Ramos (cell line): Measurements from ENCODE around the gene HLTF.

Experiments used
- in situ Hi-C: fragments of 300-500 bp; cut with MboI; formaldehyde crosslinking; loops from one replicate; pipeline ENCODE4 v1.14.3; 2022; ENCODE audit warnings: low sequenced_read_pairs; ENCODE audit not compliant: unreplicated experiment

The HLTF gene

GRCh38 chr3:149020196-149020838 is 66.0 kb downstream of the HLTF start:
- in situ Hi-C loops = no loop called here

GRCh38 chr3:149019580-149019979 is 66.8 kb downstream of the HLTF start:
- in situ Hi-C loops = no loop called here

- in situ Hi-C loops = no loop called here
These were observed 68.1 kb downstream of the HLTF start for GRCh38 chr3:149018247-149018646.

DNA sequence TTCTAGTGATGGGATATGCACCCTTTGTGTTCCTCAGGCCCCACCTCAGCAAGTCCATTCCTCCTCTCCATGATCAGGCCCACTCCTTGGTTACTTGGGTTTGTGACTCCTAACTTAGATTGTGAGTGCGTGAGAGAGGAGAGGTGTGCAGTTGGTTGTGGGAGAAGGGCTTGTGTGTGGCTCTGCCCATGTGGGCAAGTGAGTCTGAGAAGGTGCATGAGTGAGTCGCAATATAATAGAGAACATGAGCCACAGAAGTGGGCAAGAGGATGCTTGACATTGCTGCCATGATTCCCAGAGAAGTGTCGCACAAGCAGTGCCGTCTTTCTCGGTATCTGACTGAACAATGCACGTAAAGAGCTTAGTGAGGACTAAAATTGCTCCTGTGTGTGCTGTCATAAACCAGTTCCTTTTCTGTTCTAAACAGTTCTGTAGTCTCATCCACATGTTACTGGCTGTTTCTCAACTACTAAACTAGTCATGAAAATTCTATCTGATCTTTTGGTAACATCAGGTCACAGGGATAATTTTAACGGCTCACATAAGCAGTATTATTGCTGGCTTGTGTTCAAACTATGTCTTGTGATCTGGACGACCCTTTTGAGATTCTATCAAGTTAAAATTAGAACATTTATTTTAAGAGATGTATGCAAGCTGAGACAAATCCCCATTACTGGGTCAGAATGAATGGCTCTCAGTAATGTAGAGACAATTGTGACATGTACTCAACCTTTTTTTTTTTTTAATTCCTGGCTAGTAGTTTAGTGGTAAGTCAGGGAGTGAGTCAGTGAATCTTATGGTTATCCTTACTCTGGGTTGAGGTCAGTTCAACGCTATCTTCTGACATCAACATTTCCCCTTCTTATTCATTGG is 69.4 kb downstream of the HLTF start:
- in situ Hi-C loops = no loop called here

DNA sequence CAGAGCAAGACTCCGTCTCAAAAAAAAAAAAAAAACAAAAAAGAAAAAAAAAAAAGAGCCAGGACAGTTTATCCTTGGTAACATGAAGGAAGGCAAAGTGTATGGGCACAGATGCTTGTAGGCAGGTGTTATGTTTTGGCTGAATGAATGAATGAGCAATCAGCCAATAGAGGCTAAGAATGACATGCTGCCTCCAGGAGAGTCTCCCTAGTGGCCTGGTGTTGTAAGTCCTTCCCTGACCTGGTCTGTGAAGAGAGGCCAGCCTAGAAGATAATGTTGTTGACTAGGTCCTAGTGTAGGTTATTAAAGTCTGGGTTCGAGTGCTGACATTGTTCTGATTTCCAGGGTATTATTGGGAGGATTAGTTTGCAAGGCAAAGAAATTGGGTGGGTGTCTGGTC is 70.1 kb downstream of the HLTF start:
- in situ Hi-C loops = no loop called here

DNA sequence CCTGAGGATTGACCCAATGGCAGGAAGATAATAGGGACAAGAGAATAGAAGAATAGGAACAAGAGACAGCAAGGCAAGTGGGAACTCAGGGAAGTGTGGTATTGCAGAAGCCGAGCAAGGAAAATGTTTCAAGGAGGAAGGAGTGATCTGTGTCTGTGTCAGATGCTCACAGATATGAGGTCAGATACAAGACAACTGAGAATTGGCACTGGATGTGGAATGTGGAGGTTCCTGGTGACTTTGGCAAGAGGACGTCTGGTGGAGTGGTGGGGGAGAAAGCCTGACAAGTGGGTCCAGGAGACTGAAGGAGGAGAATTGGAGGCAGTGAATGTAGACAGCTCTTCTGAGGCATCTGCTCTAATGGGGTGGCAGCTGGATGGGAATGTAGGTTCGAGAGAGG is 70.9 kb downstream of the HLTF start:
- in situ Hi-C loops = no loop called here

DNA sequence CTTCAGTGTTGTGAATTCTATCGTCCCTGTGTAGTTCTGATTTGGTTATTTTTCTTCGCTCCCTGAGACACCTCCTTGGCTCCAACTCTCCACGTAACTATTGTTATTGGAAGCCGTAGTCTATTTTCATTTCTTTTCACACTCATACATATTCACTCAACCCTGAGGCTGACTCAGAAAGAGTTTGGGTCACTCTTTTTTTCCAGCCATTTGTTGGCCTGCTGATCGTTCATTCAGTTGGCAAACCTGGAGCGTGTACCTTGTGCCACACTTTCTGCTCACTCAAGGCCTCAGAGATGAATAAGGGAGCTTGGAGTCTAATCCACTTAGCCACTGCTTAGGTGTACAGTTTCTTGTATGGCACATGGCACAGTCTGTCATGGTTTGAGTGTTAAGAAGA is 72.6 kb downstream of the HLTF start:
- in situ Hi-C loops = no loop called here

DNA sequence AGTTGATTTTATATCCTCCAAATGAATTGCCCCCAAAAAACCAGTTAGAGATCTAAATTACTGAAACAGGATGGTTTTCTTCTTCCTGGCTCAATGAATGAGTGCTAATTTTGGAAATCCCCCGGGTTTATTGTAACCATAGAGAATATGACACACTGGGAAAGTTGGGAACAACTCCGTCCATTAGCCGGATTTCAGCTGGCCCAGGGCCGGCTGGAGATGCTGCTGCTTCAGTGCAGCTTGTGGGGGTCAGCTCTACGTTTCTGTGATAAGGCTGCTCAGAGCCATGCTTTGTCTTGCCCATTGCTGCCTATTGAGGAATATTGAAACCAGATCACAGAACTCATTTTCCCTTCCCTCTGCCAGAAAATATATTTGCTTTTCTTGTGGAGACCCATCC is 74.7 kb downstream of the HLTF start:
- in situ Hi-C loops = no loop called here

DNA sequence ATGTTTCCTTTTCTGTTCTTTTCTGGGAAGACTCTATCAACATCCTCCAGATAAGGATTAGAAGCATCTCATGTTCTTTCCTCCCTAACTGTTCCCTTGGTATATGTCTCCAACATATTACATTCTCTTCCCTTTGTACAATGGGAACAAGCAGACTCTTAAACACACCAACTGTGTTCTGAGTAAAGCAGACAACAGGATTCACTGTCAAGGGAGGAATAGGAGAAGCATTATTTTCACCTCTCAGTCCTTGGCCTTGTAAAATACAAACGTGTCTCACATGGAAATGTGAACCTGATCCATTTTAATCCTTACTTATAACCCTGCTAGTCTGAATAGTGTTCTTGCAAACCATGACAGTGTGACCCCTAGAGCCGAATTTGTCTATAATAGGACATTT is 75.4 kb downstream of the HLTF start:
- in situ Hi-C loops = no loop called here

GRCh38 chr3:149010504-149010951 is 75.8 kb downstream of the HLTF start:
- in situ Hi-C loops = no loop called here

DNA sequence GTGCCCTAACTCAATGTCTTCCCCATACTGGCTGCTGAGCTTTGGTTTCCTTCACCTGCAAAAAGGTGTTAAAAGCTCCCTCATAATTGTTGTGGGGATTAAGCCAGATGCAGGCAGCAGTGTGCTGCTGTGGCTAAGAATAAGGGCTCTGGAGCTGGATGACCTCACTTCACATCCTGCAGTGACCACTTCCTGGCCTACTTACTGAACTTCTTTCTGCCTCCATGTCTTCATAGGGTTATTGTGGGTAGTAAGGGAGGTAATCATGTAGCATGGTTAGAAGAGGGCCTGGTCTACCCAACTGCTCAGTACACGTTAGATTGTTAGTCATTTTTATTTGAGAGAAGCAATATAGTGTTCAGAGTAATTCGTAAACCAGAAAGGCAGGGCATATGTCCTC is 76.6 kb downstream of the HLTF start:
- in situ Hi-C loops = no loop called here

GRCh38 chr3:149007567-149008257 is 78.6 kb downstream of the HLTF start:
- in situ Hi-C loops = no loop called here

DNA sequence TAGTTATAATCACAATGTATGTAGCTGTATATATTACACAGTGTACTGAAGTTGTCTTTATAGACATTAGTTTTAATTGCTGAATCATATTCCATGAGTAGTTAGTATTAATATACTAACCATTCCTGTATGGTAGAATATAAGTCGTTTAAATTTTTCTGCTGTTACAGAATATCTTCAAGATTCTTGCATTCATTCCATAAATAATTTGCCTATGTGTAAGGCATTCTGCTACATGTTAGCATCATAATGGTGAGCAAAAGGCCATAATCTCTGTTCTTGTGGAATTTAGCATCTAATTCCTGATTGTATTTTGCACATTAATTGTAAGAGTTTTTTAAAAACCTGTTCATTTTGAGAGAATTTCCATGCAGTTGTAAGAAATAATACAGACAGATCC is 80.9 kb downstream of the HLTF start:
- in situ Hi-C loops = no loop called here

DNA sequence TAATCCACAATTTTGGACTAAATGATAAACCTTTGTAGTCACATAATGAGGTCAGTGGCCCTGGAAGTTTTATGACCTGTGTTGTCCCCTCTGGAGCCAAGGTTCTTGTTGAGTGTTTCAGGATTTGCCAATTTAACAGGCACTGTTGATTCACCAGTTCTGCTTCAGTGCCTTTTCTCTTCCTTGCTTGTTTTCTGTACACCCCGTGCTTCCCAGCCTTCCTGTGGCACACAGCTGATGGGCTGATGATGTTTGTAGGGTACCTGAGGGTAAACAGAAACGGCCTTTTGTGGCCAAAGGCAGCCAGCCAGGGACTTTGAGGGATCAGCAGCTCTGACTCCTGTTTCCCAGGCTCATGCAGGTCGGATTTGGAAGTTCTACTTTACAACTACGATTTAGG is 81.7 kb downstream of the HLTF start:
- in situ Hi-C loops = no loop called here

DNA sequence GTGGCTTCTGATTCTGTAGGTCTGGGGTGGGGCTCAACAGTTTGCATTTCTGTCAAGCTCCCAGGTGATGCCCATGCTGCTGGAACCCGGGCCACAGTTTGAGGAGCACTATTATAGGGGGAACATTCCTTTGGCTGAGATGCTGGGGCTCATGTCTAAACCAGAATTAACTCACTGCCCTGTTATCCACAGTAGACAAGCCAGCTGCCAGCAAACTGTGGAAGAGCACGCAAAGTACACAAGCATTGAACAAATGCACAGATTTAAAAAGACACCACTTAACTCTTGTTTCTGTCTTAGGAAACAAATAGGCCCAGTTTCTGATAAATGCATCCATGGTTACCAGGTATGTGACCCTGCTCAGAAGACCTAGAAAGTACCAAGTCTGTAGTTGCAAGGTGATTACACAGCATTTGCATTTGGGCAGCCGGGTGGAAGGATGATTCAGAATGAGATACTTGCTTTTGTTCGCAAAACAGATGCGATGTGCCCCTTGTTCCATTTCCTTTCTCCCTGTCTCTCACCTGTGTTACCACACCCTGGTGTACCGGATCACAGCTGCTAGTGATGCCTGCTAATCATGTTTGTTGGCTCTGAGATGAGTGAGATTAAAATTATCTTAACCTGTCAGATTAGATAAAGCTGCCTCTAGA is 82.6 kb downstream of the HLTF start:
- in situ Hi-C loops = no loop called here

DNA sequence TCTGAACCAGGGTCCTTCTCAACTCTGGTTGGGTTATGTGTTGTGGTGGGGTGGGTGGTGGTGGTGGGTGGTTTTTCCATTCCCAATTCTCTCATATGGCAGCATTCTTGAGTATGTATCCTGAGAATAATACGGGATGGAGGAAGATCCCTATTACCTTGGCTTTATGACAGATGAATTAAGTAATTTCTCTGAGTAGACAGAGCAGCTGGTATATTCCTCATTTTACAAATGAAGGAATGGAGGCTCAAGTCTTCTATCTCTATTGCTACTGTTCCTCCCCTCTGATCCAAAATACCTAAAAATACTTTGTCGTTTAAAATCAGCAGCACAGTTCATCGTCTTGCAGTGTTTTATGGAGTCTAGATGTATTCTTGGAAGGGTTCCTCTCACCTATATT is 84.6 kb downstream of the HLTF start:
- in situ Hi-C loops = no loop called here

DNA sequence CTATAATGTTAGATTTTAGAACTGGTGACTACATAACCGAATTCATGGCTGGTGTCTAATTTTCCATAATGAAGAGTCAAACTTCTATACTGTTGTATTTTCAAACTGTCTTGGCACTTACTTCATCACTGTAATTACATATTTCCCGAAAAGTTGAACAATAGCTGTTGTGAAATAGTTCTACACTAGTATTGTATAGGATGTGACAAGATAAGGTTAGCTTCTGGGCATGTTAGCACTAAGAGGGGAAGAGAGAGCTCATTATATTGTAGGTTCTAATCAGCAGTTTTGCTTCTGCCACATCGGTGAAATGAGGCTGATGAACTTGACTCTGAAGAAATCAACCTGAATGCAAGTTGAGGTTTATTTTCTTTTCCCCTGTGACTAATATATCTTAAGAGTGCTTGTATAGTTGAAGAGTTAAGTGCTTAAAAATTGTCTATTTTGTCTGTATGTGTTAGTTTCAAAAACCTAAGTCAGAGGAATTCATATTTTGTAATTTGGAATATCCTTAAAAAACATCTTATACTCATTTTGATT is 86.1 kb downstream of the HLTF start:
- in situ Hi-C loops = no loop called here

- in situ Hi-C loops = no loop called here
These were observed 86.5 kb downstream of the HLTF start for GRCh38 chr3:148999806-149000205.

GRCh38 chr3:148998715-148999423 is 87.5 kb downstream of the HLTF start:
- in situ Hi-C loops = no loop called here

GRCh38 chr3:148998297-148998696 is 88.0 kb downstream of the HLTF start:
- in situ Hi-C loops = no loop called here
